Liver (tissue), 9 donors: ENCODE data around the gene MTA3. TPM values are rescaled to one million over a fixed set of nuclear protein-coding genes. Genes with fewer than 3 reads are reported as not detected.

Experiments
- DNase-seq: peaks from one replicate; pipeline ENCODE4 v3.0.0-alpha.2; 2017; ENCODE audit warnings: low spot score
- H3K27ac ChIP-seq, 2 donors: one replicate each; pipeline ENCODE4 v1.7.0; 2013; ENCODE audit warnings: inconsistent platforms in 2 of 2, low read length in 2 of 2, control low read depth in 1 of 2, low read depth in 1 of 2, mild to moderate bottlenecking in 1 of 2
- H3K27me3 ChIP-seq, 4 donors: one replicate each; pipeline versions ENCODE4 v1.6.1 to v1.7.0; 2013; ENCODE audit warnings: low read length in 3 of 4, inconsistent platforms in 1 of 4, mild to moderate bottlenecking in 1 of 4, moderate library complexity in 1 of 4; ENCODE audit not compliant: control insufficient read depth in 4 of 4, insufficient read depth in 4 of 4
- H3K36me3 ChIP-seq, 4 donors: one replicate each; pipeline versions ENCODE4 v1.6.1 to v1.7.0; 2013; ENCODE audit warnings: low read length in 3 of 4, mild to moderate bottlenecking in 3 of 4, low read depth in 1 of 4, moderate library complexity in 1 of 4; ENCODE audit not compliant: control insufficient read depth in 4 of 4, insufficient read depth in 3 of 4
- H3K4me1 ChIP-seq, 4 donors: one replicate each; pipeline versions ENCODE4 v1.6.1 to v1.7.0; 2013; ENCODE audit warnings: low read length in 3 of 4, mild to moderate bottlenecking in 3 of 4, moderate library complexity in 1 of 4; ENCODE audit not compliant: control insufficient read depth in 4 of 4, insufficient read depth in 4 of 4
- H3K4me3 ChIP-seq, 3 donors: one replicate each; pipeline versions ENCODE4 v1.6.1 to v1.7.0; 2013; ENCODE audit warnings: low read length in 3 of 3, control low read depth in 1 of 3, low read depth in 1 of 3, mild to moderate bottlenecking in 1 of 3
- H3K9ac ChIP-seq, 2 donors: one replicate each; pipeline ENCODE4 v1.7.0; 2013; ENCODE audit warnings: low read length in 2 of 2, mild to moderate bottlenecking in 2 of 2, moderate library complexity in 2 of 2, control low read depth in 1 of 2, low read depth in 1 of 2
- H3K9me3 ChIP-seq, 4 donors: one replicate each; pipeline versions ENCODE4 v1.6.1 to v1.7.0; 2013; ENCODE audit warnings: low read length in 3 of 4; ENCODE audit not compliant: control insufficient read depth in 4 of 4
- ATF3 ChIP-seq: IDR thresholded peaks from 2 replicates; pipeline ENCODE4 v1.6.1; 2016; ENCODE audit warnings: antibody characterized with exemption
- FOXA2 ChIP-seq: IDR thresholded peaks from 2 replicates; pipeline ENCODE4 v1.6.1; 2016; ENCODE audit warnings: antibody characterized with exemption
- HNF4A ChIP-seq, 2 donors: conservative IDR thresholded peaks; 2 replicates each; pipeline ENCODE4 v1.6.1; 2016; ENCODE audit warnings: antibody characterized with exemption in 2 of 2, mild to moderate bottlenecking in 2 of 2
- HNF4G ChIP-seq: IDR thresholded peaks from 2 replicates; pipeline ENCODE4 v1.6.1; 2016; ENCODE audit warnings: antibody characterized with exemption
- JUND ChIP-seq, 2 donors: IDR thresholded peaks; 2 replicates each; pipeline ENCODE4 v1.6.1; 2016; ENCODE audit warnings: antibody characterized with exemption in 2 of 2
- MAX ChIP-seq: IDR thresholded peaks from 2 replicates; pipeline ENCODE4 v1.6.1; 2016; ENCODE audit warnings: antibody characterized with exemption
- NR2F2 ChIP-seq: IDR thresholded peaks from 2 replicates; pipeline ENCODE4 v1.6.1; 2016; ENCODE audit warnings: antibody characterized with exemption
- RAD21 ChIP-seq, 2 donors: IDR thresholded peaks; 2 replicates each; pipeline ENCODE4 v1.6.1; 2016; ENCODE audit warnings: antibody characterized with exemption in 2 of 2, mild to moderate bottlenecking in 2 of 2
- REST ChIP-seq: IDR thresholded peaks from 2 replicates; pipeline ENCODE4 v1.6.1; 2016; ENCODE audit warnings: antibody characterized with exemption, mild to moderate bottlenecking
- RXRA ChIP-seq, 2 donors: IDR thresholded peaks; 2 replicates each; pipeline ENCODE4 v1.6.1; 2017 to 2018; ENCODE audit warnings: antibody characterized with exemption in 2 of 2, mild to moderate bottlenecking in 1 of 2
- TAF1 ChIP-seq: conservative IDR thresholded peaks from 2 replicates; pipeline ENCODE4 v1.6.1; 2016; ENCODE audit warnings: antibody characterized with exemption, mild to moderate bottlenecking
- YY1 ChIP-seq: IDR thresholded peaks from 2 replicates; pipeline ENCODE4 v1.6.1; 2016; ENCODE audit warnings: antibody characterized with exemption, mild to moderate bottlenecking
- WGBS: extraction: QIAGEN DNeasy Blood & Tissue Kit; methylation state at CpG from one replicate; pipeline ENCODE4 v1.1.7; 2013; 5-methylcytosine and 5-hydroxymethylcytosine counted together
- polyA plus RNA-seq, 2 donors: library from polyadenylated mRNA; stranded (reverse) in 1 of 2; unstranded in 1 of 2; fragments of 200-250 nt in 1 of 2; fragments of >200 nt in 1 of 2; fragmentation: Nextera tagmentation in 1 of 2; extraction: Ambion mirVana in 1 of 2; gene quantifications; one replicate each; pipeline versions ENCODE4 v1.2.1 to v1.2.3, GENCODE V29; 2013 to 2015
- total RNA-seq, 2 donors: library from RNA; depleted of rRNA; stranded (reverse); fragments of >200 nt; gene quantifications; one replicate each; pipeline ENCODE4 v1.2.3, GENCODE V29; 2014
- TF ChIP-seq, protein P1 (sequence below): fragments of 150-350 bp; IDR thresholded peaks from 2 replicates; pipeline ENCODE4 v1.5.1; 2017; ENCODE audit warnings: improper control_type of control experiment, low read depth, low read length; ENCODE audit not compliant: missing input control
- TF ChIP-seq, protein P2 (sequence below): IDR thresholded peaks from 2 replicates; pipeline ENCODE4 v1.6.1; 2016; ENCODE audit warnings: antibody characterized with exemption
- donor health status: healthy.
- donor health status: healthy.
- donor health status: healthy.
- donor health status: healthy.
- donor health status: healthy.

Gene MTA3
- total and polyA plus RNA-seq, 4 donors, result 5.5 to 10.3 (median 6.8) TPM

DNA sequence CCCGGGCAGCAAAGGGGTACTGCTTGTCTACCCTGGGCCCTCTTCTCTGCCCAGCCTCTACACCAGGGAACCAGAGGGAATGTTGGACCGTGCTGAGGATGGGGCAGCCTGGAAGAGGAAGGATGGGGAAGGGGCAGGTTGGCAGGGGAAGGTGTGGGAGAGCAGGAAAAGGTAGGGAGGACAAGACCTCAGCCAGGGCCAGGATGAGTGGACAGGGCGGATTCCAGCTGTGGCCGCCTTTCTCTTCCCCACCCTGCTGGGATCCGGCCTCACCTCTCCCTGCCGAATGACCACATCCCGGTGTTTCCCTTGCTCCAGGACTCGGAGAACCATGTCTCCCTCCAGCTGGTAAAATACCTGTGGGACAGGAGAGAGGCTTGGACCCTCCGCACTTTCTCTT is 215.1 kb downstream of the MTA3 start:
- DNase-seq, result no peak
- Histone ChIP-seq H3K36me3 (peaks cover 0 to 14% (median 4%) of the 10 kb centered on the region in 4 donors), H3K9ac (no peak overlapping the region), H3K27ac (no peak overlapping the region), H3K4me3 (no peak overlapping the region), H3K4me1 (peaks cover 14 to 54% (median 42%) of the 10 kb centered on the region in 4 donors), H3K9me3 (no peaks in the 10 kb centered on the region), H3K27me3 (no peaks in the 10 kb centered on the region)
- TF ChIP-seq MAX, result no peak
- 87% methylated on average over 9 of the region's 9 CpGs for WGBS

GRCh38 chr2:42784204-42784880 is 215.9 kb downstream of the MTA3 start:
- H3K27ac ChIP-seq, result peak overlapping the region in 1 of 2 donors; percentile 12
- H3K9ac ChIP-seq, result no peak overlapping the region
- no peaks in the 10 kb centered on the region for H3K9me3 ChIP-seq
- H3K27me3 ChIP-seq, result no peaks in the 10 kb centered on the region
- TF ChIP-seq ATF3, result no peak
- no peak for TF ChIP-seq YY1
- TF ChIP-seq, protein P1, sequence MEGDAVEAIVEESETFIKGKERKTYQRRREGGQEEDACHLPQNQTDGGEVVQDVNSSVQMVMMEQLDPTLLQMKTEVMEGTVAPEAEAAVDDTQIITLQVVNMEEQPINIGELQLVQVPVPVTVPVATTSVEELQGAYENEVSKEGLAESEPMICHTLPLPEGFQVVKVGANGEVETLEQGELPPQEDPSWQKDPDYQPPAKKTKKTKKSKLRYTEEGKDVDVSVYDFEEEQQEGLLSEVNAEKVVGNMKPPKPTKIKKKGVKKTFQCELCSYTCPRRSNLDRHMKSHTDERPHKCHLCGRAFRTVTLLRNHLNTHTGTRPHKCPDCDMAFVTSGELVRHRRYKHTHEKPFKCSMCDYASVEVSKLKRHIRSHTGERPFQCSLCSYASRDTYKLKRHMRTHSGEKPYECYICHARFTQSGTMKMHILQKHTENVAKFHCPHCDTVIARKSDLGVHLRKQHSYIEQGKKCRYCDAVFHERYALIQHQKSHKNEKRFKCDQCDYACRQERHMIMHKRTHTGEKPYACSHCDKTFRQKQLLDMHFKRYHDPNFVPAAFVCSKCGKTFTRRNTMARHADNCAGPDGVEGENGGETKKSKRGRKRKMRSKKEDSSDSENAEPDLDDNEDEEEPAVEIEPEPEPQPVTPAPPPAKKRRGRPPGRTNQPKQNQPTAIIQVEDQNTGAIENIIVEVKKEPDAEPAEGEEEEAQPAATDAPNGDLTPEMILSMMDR, result no peak
- TF ChIP-seq HNF4A (conservative IDR thresholded peaks at IDR 0.05), result peak in 1 of 2 donors; percentile 24
- TF ChIP-seq JUND (IDR thresholded peaks at IDR 0.05), result no peak
- H3K4me3 ChIP-seq, result no peak overlapping the region
- H3K36me3 ChIP-seq, result peaks cover 0 to 12% (median 4%) of the 10 kb centered on the region in 4 donors
- peaks cover 18 to 60% (median 47%) of the 10 kb centered on the region in 4 donors for H3K4me1 ChIP-seq
- 61% methylated on average over 7 of the region's 7 CpGs for WGBS
- no peak for DNase-seq

DNA sequence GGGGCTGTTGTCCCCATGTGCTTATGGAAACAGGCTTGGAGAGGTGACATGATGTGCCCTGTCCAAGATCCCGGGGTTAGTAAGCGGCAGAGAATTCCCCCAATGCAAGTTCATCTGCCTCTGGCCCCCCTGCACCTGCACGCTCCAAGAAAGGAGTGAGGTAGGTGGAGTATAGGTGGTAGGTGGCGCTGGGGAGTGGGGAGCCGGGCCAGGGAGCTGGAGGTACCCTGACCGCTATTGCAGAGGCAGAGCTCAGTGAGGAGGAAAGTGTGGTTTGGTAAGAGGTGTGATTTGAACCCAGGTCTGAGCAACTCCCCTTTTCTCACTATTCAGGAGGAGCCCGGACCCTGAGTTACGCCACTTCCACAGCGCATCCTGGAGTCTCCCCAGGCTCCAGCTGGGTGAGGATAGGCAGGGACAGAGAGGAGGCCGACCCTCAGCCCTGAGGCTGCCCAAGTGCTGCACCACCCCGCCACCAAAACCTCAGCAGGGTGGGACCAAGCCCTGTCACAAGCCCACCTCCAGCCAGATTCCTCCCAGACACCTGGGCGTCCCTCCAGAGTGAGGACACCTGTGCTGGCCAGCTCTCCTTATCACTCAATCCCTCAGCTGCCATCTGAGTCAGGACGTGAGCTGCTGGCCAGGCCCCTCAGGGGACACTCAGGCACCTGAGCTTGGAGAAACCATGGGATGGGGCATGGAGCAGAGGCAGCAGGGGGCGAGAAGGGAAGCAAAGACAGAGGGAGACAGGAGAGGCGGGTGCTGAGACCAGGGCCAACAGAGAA is 218.3 kb downstream of the MTA3 start:
- Histone ChIP-seq H3K4me3 (no peak overlapping the region), H3K36me3 (peaks cover 0 to 12% (median 3%) of the 10 kb centered on the region in 4 donors), H3K27ac (peak overlapping the region; percentile 64 to 82), H3K9me3 (no peaks in the 10 kb centered on the region), H3K4me1 (peaks cover 24 to 81% (median 66%) of the 10 kb centered on the region in 4 donors), H3K9ac (peak overlapping the region in 1 of 2 donors; percentile 26), H3K27me3 (no peaks in the 10 kb centered on the region)
- no peak for DNase-seq
- whole genome bisulfite sequencing, result 62% methylated on average over 15 of the region's 15 CpGs
- TF ChIP-seq FOXA2, result no peak
- TF ChIP-seq, protein P1, result no peak
- no peak for TF ChIP-seq HNF4A (conservative IDR thresholded peaks at IDR 0.05)
- no peak for TF ChIP-seq NR2F2
- no peak for TF ChIP-seq RAD21 (IDR thresholded peaks at IDR 0.05)
- no peak for TF ChIP-seq TAF1
- TF ChIP-seq HNF4G, result no peak
- TF ChIP-seq, protein P2, sequence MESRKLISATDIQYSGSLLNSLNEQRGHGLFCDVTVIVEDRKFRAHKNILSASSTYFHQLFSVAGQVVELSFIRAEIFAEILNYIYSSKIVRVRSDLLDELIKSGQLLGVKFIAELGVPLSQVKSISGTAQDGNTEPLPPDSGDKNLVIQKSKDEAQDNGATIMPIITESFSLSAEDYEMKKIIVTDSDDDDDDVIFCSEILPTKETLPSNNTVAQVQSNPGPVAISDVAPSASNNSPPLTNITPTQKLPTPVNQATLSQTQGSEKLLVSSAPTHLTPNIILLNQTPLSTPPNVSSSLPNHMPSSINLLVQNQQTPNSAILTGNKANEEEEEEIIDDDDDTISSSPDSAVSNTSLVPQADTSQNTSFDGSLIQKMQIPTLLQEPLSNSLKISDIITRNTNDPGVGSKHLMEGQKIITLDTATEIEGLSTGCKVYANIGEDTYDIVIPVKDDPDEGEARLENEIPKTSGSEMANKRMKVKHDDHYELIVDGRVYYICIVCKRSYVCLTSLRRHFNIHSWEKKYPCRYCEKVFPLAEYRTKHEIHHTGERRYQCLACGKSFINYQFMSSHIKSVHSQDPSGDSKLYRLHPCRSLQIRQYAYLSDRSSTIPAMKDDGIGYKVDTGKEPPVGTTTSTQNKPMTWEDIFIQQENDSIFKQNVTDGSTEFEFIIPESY, result no peak
- TF ChIP-seq ATF3, result no peak
- TF ChIP-seq RXRA (IDR thresholded peaks at IDR 0.05), result no peak
- no peak for TF ChIP-seq YY1
- TF ChIP-seq REST, result no peak
